HG03103 (cell line): ENCODE measurements around the gene EPC1.
"Not testable (repeated sequence)": the region's sequence is repeated elsewhere in the genome, so short reads cannot be mapped to it uniquely, and the experiment has no call there.

Experiments
- ATAC-seq: cut with Tn5 transposase; IDR thresholded peaks from one replicate; pipeline ENCODE4 v1.9.1; 2021; ENCODE audit warnings: low read depth; ENCODE audit not compliant: unreplicated experiment

EPC1 gene

DNA sequence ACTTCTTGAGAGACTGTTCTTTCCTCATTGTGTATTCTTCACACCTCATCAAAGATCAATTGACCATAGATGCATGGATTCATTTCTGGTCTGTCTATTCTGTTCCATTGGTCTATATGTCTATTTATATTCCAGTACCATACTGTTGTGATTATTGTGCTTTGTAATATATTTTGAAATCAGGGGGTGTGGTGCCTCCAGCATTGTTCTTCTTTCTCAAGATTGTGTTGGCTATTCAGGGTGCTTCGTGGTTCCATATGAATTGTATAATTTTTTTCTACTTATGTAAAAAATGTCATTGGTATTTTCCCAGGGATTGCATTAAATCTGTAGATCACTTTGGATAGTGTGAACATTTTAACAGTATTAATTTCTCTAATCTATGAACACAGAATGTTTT is 106.5 kb downstream of the EPC1 start:
- no peak for ATAC-seq

DNA sequence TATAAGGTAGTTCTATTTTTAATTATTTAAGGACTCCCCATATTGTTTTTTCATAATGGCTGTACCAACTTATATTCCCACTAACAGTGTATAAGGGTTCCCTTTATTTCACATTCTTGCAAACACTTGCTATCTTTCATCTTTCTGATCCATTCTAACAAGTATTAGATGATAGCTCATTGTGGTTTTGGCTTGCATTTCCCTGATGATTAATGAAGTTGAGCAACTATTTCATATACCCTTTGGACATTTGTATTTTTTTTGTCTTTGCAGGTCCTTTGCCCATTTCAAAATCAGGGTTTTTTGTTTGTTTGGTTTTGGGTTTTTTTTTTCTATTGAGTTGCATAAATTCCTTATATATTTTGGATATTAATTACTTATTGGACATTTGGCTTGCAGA is 107.2 kb downstream of the EPC1 start:
- no peak for ATAC-seq

DNA sequence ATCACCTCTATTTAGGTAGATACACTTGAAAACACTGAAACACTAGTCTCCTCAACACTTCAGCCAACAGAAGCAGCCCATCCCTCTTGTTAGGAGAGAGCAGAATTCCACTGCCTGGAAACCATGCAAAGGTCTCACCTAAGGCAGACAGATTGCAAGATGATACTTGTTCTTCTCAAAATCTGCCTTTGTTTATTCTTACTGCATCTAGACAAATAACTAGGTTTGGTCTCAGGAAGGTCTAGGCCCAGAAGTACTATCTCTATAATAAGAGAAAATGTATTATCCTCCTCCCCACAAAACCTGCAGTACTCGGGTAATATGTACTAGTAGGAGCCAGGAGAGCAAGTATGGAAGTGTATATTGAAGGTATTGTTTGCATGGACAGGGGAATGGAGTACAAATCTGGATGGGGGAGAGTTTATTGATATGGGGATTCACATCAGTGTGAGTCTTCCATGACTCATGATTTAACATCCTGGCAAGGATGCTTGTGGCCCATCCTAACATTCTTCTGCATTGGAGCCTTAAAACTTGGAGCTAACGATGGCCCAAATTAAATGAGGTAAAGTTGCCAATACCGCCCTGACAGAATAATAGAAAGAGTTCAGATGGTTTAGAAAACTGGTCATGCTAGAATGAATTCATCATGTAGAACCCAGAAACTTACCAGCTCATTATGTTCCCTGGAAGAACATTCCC is 109.2 kb downstream of the EPC1 start:
- no peak for ATAC-seq

DNA sequence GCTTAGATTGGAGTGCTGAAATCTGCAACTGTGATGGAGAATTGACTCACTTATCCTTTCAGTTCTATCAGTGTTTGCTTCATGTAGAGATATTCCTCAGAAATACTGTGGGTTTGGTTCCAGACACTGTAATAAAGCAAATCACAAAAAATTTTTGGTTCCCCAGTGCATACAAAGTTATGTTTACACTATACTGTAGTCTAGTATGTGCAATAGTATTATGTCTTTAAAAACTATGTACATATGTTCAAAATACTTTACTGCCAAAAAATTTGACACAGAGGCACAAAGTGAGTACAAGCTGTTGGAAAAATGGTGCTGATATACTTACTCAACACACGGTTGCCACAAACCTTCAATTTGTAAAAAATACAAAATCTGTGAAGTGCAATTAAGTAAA is 112.5 kb downstream of the EPC1 start:
- ATAC-seq: no peak

DNA sequence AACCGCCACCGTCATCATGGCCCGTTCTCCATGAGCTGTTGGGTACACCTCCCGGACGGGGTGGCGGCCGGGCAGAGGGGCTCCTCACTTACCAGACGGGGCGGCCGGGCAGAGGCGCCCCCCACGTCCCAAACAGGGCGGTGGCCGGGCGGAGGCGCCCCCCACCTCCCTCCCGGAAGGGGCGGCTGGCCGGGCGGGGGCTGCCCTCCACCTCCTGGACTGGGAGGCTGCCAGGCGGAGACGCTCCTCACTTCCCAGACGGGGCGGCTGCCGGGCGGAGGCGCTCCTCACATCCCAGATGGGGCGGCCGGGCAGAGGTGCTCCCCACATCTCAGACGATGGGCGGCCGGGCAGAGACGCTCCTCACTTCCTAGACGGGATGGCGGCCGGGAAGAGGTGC is 113.6 kb downstream of the EPC1 start:
- ATAC-seq: not testable (repeated sequence)

DNA sequence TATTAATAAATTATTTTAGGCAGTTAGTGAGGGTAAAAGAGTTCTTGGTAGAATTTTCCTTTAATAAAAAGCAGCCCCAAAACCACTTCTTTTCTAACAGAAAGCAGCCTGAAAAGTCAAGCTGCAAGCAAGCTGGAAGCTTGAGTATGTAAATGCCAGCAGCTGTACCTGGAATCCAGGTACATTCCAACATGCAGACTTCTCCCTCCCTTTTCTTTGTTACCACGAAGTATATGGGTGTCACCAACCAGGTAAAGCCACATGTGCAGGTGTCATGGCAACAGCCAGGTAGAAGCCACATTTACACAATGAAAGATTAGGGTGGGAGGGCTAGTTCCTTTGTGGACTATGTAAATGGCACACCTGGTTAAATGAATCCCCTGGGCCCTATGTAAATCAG is 114.6 kb downstream of the EPC1 start:
- no peak for ATAC-seq

DNA sequence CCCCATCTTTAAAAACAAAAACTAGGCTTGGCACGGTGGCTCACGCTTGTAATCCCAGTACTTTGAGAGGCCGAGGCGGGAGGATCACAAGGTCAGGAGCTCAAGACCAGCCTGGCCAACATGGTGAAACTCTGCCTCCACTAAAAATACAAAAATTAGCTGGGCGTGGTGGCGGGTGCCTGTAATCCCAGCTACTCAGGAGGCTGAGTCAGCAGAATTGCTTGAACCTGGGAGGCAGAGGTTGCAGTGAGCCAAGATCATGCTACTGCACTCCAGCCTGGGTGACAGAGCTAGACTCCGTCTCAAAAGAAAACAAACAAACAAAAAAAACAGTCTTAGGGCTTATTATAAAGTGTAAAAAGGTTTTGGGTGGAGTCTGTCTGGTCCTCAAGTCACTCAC is 117.2 kb downstream of the EPC1 start:
- not testable (repeated sequence) for ATAC-seq

DNA sequence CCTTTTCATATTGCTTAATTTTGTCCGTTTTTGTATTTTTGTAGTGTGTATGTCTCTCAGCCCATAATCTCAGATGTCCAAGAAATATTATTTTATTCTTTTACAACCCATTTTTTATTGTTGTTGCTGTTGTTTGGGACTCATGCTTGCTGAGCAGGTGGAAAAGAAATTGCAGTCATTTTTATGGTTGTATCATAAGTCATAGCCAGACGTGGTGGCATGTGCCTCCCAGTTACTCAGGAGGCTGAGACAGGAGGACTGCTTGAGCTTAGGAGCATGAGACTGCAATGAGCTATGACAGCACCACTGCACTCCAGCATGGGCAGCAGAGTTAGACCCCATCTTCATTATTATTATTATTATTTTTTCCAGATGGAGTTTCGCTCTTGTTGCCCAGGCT is 117.8 kb downstream of the EPC1 start:
- no peak for ATAC-seq

DNA sequence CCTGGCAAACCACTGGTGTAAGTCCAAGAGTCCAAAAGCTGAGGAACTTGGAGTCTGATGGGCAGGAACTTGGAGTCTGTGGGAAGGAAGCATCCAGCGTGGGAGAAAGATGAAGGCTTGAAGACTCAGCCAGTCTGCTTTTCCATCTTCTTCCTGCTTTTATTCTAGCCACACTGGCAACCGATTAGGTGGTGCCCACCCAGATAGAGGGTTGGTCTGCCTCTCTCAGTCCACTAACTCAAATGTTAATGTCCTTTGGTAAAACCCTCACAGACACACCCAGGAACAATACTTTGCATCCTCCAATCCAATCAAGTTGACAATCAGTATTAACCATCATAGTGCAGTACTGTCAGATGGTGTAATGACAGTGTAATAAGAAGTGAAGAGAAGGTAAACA is 119.2 kb downstream of the EPC1 start:
- ATAC-seq: no peak

DNA sequence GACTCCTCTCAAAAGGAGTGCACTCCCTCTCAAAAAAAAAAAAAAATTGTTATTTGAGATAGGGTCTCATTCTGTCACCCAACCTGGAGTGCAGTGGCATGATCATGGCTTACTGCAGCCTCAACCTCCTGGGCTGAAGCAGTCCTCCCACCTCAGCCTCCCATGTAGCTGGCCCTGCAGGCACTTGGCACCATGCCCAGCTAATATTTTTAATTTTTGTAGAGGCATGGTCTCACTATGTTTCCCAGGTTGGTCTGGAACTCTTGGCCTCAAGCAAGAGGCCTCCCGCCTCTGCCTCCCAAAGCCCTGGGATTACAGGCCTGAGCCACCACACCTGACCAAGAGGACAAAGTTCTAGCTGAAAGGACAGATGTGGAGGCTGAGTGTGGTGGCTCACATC is 120.3 kb downstream of the EPC1 start:
- no peak for ATAC-seq

DNA sequence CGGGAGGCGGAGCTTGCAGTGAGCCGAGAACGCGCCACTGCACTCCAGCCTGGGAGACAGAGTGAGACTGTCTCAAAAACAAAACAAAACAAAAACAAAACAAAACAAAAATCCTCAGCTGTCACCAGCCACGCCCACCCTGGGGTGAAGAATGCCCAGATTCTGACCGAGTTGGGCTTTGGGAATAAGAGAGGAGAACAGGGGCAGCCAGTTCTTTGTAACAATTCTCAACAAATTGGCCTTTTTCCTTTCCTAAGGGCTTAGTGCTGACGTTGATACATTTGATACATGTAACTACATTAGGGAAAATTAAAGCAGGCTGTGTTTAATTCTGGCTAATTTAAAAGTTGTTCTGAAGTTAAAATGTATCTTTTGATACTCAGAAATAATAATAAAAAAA is 121.0 kb downstream of the EPC1 start:
- ATAC-seq: no peak

DNA sequence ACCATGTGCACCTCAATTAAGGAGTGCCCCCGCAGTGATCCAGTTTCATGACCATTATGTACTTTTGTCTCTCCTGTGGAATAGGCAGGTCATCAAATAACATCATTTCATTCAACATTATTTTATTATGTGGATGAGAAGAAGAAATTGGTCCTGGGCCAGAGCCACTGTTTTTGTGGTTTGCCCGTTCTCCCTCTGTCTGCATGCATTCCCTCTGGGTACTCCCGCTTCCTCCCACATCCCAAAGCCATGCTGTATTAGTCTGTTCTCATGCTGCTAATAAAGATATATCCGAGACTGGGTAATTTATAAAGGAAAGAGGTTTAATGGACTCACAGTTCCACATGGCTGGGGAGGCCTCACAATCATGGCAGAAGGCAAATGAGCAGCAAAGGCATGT is 124.6 kb downstream of the EPC1 start:
- ATAC-seq: not testable (repeated sequence)

DNA sequence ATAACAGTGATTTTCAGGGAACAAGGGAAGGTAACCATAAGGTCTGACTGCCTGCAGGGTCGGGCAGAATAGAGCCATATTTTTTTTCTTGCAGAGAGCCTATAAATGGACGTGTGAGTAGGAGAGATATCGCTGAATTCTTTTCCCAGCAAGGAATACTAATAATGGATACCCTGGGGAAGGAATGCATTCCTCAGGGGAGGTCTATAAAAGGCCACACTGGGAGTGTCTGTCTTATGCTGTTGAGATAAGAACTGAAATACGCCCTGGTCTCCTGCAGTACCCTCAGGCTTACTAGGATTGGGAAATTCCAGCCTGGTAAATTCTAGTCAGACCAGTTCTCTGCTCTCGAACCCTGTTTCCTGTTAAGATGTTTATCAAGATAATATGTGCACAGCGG is 127.8 kb downstream of the EPC1 start:
- not testable (repeated sequence) for ATAC-seq

DNA sequence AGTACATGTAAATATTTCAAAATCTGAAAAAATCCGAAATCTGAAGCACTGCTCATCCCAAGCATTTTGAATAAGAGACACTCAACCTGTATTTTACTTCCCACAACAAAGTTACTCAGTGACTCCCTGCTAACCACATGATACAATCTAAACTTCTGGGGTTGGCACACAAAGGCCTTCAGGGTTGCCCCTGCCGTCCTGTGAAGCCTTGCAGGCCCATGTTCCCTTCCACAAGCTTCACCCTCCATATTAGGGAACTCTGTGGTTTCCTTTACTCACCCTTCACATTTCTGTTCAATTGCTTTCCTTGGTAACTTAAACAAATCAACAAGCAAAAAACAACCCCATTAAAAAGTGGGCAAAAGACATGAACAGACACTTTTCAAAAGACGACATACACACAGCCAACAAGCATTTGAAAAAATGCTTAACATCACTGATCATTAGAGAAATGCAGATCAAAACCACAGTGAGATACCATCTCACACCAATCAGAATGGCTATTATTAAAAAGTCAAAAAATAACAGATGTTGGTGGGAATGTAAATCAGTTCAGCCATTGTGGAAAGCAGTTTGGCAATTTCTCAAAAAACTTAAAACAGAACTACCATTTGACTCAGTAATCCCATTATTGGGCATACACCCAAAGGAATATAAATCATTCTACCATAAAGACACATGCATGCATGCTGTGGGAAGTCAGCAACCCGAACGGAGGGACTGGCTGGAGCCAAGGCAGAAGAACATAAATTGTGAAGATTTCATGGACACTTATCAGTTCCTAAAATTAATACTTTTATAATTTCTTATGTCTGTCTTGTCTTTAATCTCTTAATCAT is 128.5 kb downstream of the EPC1 start:
- not testable (repeated sequence) for ATAC-seq
